ENCODE data around the gene IGDCC3.
"Not testable (repeated sequence)": the region's sequence is repeated elsewhere in the genome, so short reads cannot be mapped to it uniquely, and the experiment has no call there.

The IGDCC3 gene

GRCh38 chr15:65405791-65406423 is 28.1 kb upstream of the IGDCC3 start:
- DNase-seq = no peak

DNA sequence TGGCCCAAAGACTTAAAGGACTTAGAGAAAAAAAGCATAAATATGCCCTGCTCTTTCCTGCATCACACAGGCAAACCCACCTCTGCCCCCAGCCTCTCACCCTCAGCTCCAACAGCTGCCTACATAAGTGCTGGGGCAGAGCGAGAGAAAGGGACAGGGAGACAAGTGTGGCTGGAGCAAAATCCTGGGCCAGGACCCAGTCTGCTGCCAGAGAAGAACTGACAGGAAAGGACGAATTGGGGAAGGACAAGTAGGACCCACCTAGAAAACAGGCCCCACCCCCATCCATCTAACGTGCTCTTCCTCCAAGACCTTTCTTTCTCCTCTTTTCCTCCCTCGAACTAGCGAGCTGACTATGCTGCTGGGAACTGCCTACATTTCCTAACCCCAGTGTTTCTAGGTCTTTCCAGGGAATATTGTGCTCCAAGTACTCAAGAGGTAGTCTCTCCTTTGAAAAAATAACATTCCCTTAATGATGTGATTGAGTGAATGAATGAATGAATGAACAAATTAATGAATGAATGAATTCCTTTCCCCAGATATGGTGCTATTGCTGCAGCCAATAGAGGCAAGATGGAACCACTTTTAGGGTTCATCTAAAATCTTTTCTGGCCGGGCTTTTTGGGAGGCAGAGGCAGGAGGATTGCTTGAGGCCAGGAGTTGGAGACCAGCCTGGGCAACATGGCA is 26.5 kb upstream of the IGDCC3 start:
- no peak for DNase-seq

- DNase-seq = no peak
Observed at GRCh38 chr15:65402961-65403360, 25.2 kb upstream of the IGDCC3 start.

DNA sequence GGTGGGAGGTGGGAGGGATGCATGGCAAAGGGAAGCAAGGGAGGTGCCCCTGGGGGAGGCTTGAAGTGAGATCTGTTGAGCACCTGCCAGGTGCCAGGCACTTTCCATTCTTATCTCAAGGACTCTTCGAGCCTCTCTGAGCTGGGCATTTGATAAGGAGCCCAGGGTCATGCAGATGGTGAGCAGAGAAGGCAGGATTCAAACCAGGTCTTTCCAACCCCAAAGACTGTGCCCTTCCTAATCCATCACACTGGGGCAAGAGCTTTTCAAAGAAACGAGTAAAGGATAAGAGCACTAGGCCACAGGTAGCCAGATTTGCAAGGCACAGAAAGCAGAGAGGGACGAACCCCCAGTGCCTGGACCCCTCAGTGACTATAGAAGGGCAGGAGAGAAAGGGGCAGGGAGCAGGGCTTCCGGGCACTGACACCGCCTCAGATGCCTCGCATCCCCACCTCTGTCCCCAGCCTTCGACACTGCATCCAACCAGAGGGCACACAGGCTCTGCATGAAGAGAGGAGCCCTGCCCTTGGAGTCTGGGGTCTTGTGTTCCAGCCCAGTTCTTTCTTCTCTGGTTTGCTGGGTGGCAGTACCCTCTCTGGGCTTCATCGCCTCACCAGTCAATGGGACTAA is 23.9 kb upstream of the IGDCC3 start:
- no peak for DNase-seq

DNA sequence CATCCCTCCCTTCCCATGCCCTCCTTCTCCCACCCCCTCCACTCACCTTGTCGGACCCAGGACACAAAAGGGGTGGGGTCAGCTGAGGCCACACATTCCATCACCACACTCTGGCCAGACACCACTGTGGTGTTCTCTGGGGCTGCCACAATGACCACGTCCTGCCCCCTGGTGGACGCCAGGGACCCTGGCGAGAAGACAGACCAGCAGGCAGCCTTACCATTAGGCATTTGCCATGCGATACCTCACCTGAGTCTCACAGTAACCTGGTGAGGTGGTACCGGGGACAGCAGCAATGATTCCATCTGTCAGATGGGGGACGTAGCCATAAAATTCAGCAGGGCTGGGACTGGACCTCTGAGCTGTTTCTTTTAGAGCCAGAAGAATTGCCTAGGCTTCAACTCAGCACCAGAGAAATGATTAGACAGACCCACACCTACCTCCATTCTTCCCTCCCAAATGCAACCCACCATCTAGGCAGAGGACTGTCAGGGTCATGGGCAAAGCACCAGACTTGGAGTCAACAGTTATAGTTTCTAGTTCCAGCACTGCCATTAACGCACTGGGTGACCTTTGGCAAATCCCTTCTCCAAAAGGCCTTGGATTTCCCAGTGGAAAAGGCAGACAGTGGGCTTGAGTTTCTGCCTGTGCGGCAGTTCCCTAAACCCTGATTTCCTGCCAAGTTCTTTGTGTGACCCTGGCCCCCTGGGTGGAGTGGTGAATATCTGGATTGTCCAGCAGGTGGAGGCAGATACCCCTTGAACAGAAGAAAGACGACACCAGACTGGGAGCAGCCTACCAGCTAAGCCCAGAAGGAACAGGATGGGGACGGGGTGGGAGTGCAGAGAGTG is 23.2 kb upstream of the IGDCC3 start:
- peak; percentile 46 for DNase-seq

DNA sequence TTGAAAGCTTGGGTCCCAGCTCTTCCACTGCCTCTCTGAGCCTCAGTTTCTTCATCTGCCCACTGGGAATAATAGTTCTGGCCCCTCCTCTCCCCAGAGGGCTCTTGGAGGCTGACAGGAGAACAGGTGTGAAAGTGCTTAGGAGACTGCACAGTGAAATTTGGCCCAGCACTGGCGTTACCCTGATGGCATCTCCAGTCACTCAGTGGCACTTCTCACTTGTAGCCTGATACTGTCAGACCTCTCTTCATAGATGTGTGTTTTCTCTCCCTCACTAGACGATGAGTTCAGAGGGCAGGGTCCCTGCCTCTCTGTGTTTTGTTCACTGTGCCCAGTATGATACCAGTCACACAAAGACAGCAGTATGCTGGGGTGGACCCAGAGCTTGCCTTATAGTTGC is 22.2 kb upstream of the IGDCC3 start:
- DNase-seq = no peak

DNA sequence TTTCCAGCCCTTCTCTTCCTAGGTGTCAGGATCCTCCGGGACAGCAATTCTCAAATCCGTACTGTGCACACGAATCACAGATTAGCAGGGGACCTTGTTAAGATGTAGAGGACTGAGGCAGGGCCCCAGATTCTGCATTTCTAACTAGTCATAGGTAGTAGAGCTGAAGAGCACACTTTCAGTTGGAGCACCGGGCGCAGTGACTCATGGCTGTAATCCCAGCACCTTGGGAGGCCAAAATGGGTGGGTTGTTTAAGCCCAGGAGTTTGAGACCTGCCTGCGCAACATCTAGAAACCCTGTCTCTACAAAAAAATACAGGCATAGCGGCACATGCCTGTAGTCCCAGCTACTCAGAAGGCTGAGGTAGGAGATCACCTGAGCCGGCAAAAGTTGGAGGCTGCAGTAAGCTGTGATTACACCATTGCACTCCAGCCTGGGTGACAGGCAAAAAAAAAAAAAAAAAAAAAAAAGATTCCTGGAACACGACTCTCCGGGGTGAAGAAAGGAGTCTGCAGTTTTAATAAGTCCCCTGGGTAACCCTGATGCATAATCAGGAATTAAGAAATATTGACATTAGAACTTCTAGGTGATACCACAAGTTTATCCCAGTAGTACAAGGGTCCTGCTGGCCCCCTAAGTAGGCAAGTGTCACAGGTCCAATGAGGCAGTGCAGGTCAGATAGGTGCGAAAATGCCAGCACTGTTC is 21.4 kb upstream of the IGDCC3 start:
- no peak for DNase-seq

- DNase-seq = not testable (repeated sequence)
Observed at GRCh38 chr15:65398486-65398885, 20.7 kb upstream of the IGDCC3 start.

GRCh38 chr15:65396965-65397317 is 19.1 kb upstream of the IGDCC3 start:
- DNase-seq = no peak

- no peak for DNase-seq
Observed at GRCh38 chr15:65396283-65396964, 18.6 kb upstream of the IGDCC3 start.

DNA sequence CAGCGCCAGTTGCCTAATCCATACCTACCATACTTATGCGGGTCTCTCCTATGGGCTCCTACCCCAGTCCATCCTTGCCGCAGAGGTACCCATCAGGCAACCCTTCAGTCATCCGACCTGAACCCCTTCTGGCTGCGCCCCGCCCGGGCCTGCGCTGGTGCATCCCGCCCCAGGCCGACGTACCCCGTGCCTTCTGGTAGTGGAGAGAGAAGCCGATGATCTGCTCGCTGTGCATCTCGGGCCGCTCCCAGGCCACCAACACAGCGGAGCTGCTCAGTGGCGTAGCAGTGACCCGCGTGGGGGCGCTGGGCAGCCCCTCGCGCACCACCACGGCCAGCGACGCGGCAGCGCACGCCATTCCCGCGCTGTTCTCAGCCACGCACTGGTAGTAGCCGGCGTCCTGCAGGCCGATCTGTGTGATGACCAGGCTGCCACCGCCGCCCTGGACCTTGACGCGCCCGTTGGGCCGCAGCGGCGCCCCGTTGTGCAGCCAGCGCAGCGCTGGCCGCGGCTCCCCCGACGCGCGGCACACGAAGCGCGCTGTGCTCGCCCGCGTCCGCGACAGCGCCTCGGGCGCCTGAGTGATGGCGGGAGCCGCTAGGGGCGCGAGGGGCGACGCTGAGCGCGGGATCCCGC is 17.9 kb upstream of the IGDCC3 start:
- no peak for DNase-seq

DNA sequence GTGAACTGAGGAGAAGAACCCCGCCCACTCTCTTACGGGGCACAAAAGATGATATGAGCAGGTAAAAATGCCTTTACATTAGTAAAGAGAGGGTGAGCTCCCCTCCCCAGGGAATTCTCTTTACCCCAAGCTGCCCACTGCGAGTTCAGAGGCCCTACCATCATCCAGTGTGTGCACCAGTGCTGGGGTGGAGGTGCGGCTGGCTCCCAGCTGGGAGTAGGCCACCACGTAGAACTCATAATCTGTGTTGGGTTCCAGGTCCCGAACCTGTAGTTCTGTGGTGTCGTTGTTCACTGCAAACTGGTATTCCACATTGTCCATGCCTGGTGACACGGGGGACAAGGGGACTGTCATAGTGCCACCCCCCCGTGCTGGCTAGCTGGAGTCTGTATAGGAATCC is 17.1 kb upstream of the IGDCC3 start:
- no peak for DNase-seq

GRCh38 chr15:65394280-65394789 is 16.5 kb upstream of the IGDCC3 start:
- no peak for DNase-seq

DNA sequence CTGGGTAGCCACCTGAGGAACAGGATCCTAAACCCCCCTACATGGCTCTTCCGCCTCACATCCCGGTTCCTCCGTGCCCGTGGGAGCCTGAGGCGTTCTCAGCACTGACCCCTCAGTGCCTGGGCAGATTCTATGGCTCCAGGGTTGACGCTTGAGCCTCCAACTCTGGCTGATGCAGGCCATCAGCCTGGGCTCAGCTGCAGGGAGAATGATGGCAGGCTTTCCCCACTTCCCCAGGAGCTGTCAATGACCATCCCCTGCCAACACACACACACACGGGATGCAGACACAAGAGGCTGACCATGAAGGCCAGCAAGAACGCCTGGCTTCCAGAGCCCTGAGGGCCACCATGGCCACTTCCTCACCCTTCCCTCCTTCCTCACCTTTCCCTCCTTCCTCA is 15.8 kb upstream of the IGDCC3 start:
- no peak for DNase-seq

DNA sequence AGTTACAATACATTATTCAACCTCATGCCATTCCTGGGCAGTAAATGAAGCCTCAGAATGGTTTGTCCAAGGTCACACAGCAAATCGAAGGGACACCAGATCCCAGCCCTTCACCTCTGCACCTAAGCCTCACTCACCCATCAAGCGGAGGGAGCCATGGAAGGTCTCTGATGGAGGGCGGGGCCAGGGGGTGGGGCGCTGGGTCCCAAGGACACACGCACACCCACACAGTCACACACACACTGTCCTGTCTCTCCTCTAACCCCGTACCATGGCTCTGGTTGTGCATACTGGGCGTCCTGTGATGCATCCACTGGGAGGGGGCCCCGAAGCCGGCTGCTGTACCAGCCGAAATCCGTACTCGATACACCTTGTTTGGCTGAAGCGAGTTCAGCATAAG is 15.3 kb upstream of the IGDCC3 start:
- DNase-seq = no peak

DNA sequence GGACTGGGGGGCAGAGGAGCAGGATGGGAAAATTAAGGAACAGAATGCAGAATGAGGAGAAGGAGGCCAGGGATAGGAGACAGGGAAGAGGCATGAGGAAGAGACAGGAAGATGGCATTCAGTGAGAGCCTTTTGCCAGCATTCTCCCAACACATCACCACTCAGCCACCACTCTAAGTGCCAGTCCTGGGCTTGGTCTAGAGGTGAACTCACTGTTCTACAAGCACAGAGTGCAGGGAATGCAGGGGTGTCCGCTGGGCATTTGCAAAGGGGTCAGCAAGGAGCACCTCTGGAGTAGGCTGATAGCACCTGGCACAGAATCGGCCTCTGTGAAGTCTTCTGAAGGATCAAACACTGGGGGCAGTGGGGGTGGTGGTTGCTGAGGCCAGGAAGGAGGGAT is 14.6 kb upstream of the IGDCC3 start:
- no peak for DNase-seq

- no peak for DNase-seq
Observed at GRCh38 chr15:65391732-65392131, 13.9 kb upstream of the IGDCC3 start.

GRCh38 chr15:65390447-65390846 is 12.6 kb upstream of the IGDCC3 start:
- no peak for DNase-seq

DNA sequence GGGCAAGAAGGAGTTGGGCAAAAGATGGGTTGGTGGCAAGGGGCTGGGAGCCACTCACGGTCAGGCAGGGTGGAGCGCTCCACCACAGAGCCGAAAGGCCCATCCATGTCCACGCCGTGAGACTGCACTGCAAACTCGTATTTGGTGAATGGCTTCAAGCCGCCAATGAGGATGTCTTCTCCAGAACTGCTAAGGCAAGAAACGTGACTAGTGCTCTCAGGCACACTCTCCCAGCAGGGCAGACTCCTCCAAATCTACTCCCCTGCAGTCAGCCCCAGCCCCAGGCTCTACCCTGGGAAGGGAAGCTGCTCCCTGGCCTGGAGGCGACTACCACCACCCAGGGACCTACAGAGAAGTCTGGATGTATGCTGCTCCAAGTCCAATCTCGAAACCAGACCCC is 11.4 kb upstream of the IGDCC3 start:
- no peak for DNase-seq

GRCh38 chr15:65388306-65389080 is 10.7 kb upstream of the IGDCC3 start:
- no peak for DNase-seq

DNA sequence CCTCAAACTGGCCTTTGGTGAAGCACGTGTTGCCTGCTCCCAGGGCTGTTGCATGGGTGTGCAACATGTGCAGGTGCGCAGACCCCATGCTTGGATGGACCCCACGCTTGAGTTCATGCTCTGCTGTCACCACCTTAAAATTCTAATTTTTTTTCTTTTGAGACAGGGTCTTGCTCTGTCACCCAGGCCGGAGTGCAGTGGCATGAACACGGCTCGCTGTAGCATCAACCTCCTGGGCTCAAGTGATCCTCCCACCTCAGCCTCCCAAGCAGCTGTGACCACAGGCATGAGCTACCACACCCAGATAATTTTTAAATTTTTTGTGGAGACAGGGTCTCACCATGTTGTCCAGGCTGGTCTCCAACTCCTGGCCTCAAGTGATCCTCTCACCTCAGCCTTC is 9.1 kb upstream of the IGDCC3 start:
- DNase-seq = no peak

Data from activated naive CD4-positive, alpha-beta T cell treated with Interleukin-2 at 50 U/mL for 16 hours (primary cell).